Measurements from ENCODE around the gene PPP1R1C. TPM values are rescaled to one million over a fixed set of nuclear protein-coding genes. Genes with fewer than 3 reads are reported as not detected.

PPP1R1C gene
- total and polyA plus RNA-seq, 2 donors from 2014 or later, result 2.5 TPM

DNA sequence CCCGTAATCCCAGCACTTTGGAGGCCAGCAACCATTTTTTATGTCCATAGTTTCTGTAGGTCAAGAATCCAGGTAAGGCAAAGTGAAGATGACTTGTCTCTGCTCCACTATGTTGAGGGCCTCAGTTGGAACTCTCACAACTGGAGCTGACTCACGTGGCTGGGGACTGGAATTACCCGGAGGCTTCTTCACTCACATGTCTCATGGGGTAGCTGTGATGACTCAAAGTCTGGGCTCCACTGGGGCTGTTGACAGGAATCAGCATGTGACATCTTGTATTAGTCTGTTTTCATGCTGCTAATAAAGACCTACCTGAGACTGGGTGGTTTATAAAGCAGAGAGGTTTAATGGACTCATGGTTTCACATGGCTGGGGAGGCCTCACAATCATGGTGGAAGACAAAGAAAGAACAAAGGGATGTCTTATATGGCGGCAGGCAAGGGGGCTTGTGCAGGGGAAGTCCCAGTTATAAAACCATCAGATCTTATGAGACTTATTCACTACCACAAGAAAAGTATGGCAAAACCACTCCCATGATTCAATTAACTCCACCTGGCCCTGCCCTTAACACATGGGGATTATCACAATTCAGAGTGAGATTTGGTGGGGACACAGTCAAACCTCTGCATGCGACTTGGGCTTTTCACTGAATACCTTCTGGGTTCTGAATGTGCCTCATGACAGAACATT lies 7.8 kb upstream of the PPP1R1C start:
- no peak overlapping the region for H3K4me3 ChIP-seq (ENCODE audit: low read length in 3 of 3)
- H3K27ac ChIP-seq (ENCODE audit: low read depth in 2 of 2, low read length in 2 of 2), result no peak overlapping the region
- TF ChIP-seq, protein P1, sequence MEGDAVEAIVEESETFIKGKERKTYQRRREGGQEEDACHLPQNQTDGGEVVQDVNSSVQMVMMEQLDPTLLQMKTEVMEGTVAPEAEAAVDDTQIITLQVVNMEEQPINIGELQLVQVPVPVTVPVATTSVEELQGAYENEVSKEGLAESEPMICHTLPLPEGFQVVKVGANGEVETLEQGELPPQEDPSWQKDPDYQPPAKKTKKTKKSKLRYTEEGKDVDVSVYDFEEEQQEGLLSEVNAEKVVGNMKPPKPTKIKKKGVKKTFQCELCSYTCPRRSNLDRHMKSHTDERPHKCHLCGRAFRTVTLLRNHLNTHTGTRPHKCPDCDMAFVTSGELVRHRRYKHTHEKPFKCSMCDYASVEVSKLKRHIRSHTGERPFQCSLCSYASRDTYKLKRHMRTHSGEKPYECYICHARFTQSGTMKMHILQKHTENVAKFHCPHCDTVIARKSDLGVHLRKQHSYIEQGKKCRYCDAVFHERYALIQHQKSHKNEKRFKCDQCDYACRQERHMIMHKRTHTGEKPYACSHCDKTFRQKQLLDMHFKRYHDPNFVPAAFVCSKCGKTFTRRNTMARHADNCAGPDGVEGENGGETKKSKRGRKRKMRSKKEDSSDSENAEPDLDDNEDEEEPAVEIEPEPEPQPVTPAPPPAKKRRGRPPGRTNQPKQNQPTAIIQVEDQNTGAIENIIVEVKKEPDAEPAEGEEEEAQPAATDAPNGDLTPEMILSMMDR (IDR thresholded peaks at IDR 0.05; ENCODE audit: borderline replicate concordance, extremely low read depth, insufficient read depth), result no peak
- intact Hi-C loops (cut with DNase I), result no loop called here
- no peaks in the 10 kb centered on the region for H3K27me3 ChIP-seq (ENCODE audit: control insufficient read depth, insufficient read depth, low read length)
- H3K9ac ChIP-seq (ENCODE audit: low read length in 3 of 3), result no peak overlapping the region
- no peaks in the 10 kb centered on the region for H3K4me1 ChIP-seq (ENCODE audit: control insufficient read depth in 2 of 3, insufficient read depth in 2 of 3, low read depth in 1 of 3, low read length in 3 of 3)
- FAIRE-seq (no peak), DNase-seq (no peak)
- H3K9me3 ChIP-seq (ENCODE audit: control insufficient read depth in 2 of 3, insufficient read depth in 1 of 3, low read length in 3 of 3), result no peaks in the 10 kb centered on the region
- H3K36me3 ChIP-seq (ENCODE audit: control insufficient read depth in 2 of 3, insufficient read depth in 3 of 3, low read length in 3 of 3), result no peaks in the 10 kb centered on the region

DNA sequence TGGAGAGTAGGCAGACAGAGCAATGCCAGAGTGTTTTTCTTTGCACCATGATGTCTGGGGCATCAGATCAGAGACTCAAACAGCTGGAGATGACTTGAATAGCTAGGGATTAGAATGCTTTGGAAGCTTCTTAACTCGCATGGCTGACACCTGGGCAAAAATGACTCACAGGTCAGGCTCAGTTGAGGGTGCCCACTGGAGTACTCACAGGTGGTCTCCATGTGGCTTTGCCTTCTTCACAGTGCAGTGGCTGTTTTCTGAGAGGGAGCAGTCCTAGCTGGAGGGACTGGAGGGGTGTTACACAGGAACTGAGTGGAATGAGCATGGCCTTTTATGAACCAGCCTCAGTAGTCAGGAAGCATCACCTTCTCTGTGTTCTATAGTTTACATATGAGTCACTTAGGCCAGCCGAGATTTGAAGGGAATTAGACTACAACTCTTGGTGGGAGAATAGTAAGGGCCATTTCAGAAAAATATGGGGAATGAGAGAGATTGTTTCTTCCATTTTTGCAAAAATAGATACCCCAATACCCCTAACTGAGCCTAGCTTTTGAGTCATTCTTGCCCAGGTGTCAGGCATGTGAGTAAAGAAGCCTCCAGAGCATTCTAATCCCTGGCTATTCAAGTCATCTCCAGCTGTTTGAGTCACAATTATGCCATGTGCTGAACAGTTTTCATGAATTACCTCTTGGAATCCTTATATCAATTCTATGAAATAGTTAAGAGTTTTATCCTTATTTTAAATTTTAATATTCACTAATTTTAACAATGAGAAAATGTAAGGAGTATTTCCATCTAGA lies 7.1 kb upstream of the PPP1R1C start:
- no peak overlapping the region for H3K27ac ChIP-seq (ENCODE audit: low read depth in 2 of 2, low read length in 2 of 2)
- DNase-seq (no peak), FAIRE-seq (no peak)
- H3K9me3 ChIP-seq (ENCODE audit: control insufficient read depth in 2 of 3, insufficient read depth in 1 of 3, low read length in 3 of 3), result no peaks in the 10 kb centered on the region
- H3K4me1 ChIP-seq (ENCODE audit: control insufficient read depth in 2 of 3, insufficient read depth in 2 of 3, low read depth in 1 of 3, low read length in 3 of 3), result no peaks in the 10 kb centered on the region
- H3K4me3 ChIP-seq (ENCODE audit: low read length in 3 of 3), result no peak overlapping the region
- TF ChIP-seq, protein P1 (IDR thresholded peaks at IDR 0.05; ENCODE audit: borderline replicate concordance, extremely low read depth, insufficient read depth), result no peak
- H3K9ac ChIP-seq (ENCODE audit: low read length in 3 of 3), result no peak overlapping the region
- no peaks in the 10 kb centered on the region for H3K27me3 ChIP-seq (ENCODE audit: control insufficient read depth, insufficient read depth, low read length)
- no peaks in the 10 kb centered on the region for H3K36me3 ChIP-seq (ENCODE audit: control insufficient read depth in 2 of 3, insufficient read depth in 3 of 3, low read length in 3 of 3)
- intact Hi-C loops (cut with DNase I), result no loop called here

GRCh38 chr2:181984060-181984459 lies 1.6 kb upstream of the PPP1R1C start:
- Histone ChIP-seq H3K9ac (ENCODE audit: low read length in 3 of 3) (no peak overlapping the region), H3K36me3 (ENCODE audit: control insufficient read depth in 2 of 3, insufficient read depth in 3 of 3, low read length in 3 of 3) (no peaks in the 10 kb centered on the region), H3K27me3 (ENCODE audit: control insufficient read depth, insufficient read depth, low read length) (no peaks in the 10 kb centered on the region), H3K4me3 (ENCODE audit: low read length in 3 of 3) (no peak overlapping the region), H3K27ac (ENCODE audit: low read depth in 2 of 2, low read length in 2 of 2) (no peak overlapping the region), H3K4me1 (ENCODE audit: control insufficient read depth in 2 of 3, insufficient read depth in 2 of 3, low read depth in 1 of 3, low read length in 3 of 3) (peaks cover 0 to 6% (median 0%) of the 10 kb centered on the region in 3 donors), H3K9me3 (ENCODE audit: control insufficient read depth in 2 of 3, insufficient read depth in 1 of 3, low read length in 3 of 3) (no peaks in the 10 kb centered on the region)
- TF ChIP-seq, protein P1 (IDR thresholded peaks at IDR 0.05; ENCODE audit: borderline replicate concordance, extremely low read depth, insufficient read depth), result no peak
- intact Hi-C loops (cut with DNase I), result no loop called here
- DNase-seq, result no peak
- FAIRE-seq, result no peak

Data from kidney (tissue), 14 donors.